COLO829 (cell line): ENCODE data around the gene EPB41L2.

Source experiments
- DNase-seq: peaks from one replicate; pipeline ENCODE4 v3.0.0; 2012; ENCODE audit warnings: low spot score

The EPB41L2 gene

DNA sequence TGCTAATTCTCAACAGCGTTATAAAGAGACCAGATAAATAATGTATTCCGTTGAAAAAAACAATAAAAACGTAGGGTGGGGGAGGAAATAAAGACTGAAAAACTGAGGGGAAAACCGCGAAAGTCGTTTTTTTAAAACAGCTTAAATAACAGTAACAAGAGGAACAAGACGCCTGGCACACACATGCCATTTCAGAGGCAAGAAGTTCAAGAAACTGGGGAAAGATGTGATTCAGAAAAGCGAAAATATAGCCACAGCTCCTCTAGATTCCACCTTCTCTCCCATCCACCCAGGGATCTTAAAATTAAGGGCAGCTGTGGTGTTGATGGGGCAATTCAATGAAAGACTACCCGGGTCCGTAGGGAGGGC lies 1.3 kb downstream of the EPB41L2 start:
- DNase-seq, result no peak

DNA sequence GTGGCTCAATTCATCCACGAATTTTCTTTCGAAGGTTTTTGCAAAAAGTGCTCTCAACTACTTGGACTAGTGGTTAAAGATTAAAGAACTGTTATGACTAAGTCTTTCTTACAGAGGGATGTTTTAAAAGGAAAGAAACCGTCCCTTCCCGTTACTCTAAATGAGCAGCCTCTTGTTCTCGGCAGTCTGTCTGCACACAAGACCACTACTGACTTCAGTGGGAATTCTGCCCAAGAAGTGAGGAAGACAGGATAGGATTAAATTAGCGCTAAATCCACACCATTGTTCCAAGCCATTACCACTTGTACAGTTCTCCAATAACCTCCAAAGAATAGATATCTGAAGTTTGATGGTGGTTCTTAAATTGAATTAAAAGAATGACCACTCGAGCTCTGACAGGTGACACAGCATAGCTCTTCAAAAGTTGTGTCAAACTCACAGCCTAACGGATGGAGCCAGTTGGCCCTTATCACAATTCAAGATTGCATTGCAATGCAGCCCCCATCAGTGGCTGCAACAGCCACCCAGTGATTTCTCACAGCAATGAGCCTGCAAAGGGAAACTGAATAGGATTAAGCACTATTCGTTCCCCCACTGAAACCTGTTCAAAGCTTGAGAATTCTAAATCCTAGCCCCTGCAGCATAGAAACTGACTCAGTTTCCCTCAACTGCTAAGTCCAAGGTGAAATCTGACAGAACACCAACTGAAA lies 1.8 kb downstream of the EPB41L2 start:
- DNase-seq, result no peak

DNA sequence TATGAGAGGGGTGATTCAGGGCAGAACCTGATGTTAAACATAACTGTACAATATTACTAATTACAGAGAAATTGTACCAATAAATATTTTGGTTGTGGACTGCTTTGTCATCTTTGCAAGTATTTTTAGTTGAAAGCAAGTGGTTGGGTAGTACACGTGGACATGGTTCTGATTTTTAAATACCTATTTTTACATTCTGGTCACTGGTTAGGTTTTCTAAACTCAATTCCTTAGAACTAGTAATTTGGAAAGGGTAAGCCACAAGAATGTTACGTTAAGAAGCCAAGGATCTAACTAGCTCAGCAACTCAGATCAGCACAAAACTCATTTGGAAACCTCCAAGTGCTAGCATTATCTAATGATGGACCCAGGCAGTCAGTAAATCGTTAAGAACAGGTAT lies 2.7 kb downstream of the EPB41L2 start:
- DNase-seq, result no peak

DNA sequence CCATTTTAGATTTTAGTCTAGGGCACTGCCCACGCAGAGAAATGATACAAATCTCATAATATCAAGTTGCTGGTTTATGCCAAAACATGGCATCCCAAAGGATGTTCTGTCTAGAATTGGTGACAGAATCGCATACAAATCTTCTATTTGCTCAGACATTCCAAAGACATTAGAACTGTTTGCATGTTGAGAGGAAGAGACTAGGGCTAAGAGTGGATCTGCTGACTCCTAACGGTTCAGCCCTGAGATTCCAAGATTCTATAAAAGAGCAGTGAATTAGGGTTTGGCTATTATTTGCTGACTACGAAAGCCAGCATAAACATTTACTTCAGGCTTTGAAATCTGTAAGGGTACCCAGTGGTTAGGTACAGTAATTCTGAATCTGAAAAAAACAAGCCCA lies 3.6 kb downstream of the EPB41L2 start:
- DNase-seq, result no peak

DNA sequence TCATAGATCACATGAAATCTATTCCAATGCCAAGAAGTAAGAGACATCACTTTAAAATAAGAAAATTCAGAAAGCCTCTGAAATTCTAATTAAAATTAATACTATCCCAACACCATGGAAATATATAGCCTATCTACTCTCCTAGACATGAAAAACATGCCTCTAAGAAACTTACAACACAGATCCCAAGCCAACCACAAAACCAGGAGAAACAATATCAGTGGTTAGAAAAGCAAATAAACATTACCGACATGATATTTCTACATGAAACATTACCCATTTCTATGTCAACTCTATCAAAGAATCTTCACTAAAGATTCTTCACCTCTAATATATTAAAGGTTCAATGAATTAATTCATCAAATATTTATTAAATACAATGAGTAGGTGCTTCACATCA lies 4.8 kb downstream of the EPB41L2 start:
- no peak for DNase-seq

DNA sequence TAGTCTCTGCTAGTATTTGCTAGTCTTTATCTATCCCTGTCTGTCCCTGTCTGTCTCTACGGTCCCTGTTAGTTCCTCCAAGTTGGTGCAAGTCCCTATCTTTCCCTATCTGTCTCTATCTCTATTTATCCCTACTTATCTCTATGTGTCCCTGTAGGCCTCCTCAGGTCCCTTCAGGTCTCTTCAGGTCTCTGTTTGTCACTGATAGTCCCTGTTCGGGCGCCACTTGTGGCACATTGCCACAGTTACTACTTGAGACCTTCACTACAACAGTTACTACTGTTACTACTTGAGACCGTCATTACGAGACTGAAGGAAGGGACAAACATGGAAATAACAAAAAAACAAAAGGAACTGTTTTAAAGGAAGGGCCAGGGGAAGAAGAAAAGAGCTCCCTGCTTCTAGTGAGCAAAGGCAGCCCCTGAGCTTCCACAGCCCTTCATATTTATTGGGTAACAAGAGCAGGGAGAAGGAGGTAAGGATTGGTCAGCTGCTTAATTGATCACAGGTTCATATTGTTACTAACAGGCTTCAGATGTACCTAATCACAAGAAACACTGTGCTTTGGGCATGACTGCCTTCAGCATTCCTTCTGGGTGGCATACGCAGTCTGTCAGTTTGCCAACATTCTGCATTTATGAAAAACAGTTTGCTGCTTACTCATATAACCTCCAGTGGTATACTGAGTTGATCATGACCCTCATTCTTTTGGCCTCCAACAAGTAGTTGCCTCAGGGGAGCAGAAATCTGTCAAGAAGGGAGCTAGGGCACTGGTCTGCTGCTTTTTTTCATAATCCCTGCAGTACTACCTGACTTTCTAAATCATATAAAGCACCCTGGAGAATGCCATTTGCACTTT lies 8.4 kb downstream of the EPB41L2 start:
- DNase-seq, result no peak

DNA sequence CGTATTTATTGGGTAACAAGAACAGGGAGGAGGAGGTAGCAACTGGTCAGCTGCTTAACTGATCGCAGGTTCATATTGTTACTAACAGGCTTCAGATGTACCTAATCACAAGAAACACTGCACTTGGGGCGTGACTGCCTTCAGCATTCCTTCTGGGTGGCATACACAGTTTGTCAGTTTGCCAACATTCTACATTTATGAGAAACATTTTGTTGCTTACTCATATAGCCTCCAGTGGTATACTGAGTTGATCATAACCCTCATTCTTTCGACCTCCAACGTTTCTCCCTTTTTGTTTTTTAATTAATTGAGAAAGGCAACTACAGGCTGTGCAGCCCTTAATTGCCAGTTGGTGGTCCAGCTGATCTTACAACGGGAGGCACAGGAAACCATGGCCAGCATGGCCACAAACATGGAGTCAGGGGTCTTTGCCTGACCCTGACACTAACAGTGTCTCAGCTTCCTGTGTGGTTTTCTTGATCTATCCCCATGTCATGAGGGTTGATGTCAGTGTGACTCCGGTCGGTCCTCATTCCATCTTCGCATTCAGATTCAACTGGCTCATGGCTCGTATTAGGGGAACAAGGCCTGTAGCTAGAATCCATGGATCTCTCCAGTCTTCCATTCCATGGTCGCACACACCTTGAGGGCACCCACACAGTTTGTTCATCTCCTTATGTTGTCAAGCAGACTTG lies 9.4 kb downstream of the EPB41L2 start:
- DNase-seq, result no peak

DNA sequence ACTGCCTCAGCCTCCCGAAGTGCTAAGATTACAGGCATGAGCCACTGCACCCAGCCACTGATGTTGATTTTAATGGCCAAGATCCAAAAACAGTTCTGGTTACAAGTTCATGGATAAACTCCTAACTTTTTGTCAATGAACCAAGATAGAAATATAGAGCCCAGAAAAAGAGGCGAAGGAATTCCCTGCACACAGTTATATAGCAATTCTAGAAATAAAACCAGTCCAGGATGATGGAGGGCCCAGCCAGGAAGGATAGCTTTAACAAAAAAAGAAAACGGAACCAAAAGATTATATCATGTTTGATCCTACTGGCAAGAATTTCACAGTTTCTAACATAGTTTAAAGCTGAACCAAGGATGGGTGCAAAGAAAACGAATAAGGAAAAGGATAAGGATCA lies 10.9 kb downstream of the EPB41L2 start:
- no peak for DNase-seq

DNA sequence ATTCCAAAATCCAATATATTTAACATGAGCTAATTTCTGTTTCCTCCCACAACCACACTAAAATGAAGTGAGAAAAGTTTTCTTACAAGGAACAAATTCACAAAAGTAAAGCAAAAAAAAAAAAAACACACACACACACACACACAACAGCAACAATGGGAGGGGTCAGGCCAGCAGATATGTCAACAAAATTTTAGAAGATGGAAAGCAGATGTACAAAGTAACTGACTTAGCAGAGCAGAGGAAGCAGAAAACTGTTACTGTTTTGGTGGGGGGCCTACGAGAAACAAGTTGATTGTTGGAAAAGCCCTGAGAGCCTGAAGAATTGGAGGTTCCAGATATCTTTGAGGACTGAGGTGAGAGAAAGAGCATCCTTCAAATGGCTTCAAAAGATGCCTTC lies 11.7 kb downstream of the EPB41L2 start:
- DNase-seq, result no peak

DNA sequence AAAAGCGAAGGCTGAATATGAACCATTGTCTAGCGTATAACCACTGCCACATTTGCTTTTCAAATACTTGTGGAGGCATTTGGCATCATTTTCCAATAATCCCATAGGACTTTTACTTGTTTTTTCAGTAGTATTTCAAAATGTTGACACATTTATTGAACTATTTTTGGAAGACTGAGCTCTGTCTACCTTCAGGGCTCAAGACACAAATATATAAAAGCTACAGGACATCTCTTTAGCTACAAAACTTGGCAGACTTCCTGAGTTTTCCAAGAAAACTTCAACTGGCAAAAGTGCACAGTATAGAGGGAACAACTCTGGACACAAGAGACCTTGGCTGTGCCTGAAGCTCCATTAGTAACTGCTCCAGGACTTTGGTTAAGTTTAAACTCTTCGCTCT lies 13.4 kb downstream of the EPB41L2 start:
- DNase-seq, result no peak

DNA sequence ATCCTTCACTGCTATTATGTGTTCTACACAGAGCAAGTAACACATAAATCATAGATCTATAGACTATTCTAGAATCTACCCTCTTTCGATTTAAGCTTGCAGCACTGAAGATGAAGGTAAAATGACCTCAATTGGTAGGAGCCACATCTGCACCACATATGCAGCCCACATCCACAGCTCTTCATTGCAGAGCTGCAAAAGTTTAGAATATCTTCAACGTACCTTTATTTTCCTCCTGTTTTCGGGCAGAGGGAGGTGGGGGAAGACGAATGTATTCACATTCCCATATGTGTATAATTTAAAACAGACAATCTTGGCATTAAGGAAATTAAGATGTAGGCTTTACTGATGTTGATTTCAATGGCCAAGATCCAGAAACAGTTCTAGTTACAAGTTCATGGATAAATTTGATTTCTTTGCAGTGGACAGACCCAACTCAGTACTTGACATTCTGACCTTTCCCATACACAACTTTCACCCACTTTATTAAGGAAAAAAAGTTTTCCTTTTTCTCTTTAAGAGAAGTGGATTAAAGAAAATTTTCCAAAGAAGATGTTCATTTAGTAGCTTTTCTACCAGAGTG lies 14.0 kb downstream of the EPB41L2 start:
- no peak for DNase-seq

DNA sequence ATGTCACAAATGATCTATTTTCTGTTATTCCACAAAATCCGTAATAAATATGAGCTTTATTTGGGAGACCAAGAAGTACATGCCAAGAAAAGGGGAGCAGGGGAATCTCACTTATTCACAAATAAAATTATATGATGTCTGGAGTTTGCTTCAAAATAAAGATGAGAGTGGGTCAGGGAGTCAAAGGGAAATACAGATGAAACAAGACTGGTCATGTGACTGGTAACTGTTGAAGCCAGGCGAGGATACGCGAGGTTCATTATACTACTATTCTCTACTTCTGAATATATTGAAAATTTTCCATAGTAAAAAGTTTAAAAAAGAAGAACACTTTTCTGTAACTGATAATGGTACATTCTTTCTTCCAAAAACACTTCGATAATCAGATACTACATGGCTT lies 14.6 kb downstream of the EPB41L2 start:
- DNase-seq, result no peak

DNA sequence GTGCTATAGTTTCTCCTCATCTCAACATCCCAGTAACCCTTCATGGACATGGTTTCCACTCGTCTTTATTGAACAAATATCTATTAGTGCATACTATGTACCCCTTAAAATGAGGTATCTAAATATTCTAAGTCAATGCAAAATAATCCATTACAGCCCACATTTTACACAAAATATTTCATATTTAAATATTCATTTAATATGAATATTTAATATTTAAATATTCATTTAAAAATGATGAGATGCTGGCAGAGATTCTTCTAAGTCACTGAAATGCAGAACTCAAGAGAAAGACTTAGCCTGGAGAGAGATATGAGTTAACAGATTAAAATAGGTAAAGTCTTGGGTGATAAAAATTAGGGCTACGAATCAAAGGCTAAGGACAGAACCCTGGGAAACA lies 17.9 kb downstream of the EPB41L2 start:
- no peak for DNase-seq

DNA sequence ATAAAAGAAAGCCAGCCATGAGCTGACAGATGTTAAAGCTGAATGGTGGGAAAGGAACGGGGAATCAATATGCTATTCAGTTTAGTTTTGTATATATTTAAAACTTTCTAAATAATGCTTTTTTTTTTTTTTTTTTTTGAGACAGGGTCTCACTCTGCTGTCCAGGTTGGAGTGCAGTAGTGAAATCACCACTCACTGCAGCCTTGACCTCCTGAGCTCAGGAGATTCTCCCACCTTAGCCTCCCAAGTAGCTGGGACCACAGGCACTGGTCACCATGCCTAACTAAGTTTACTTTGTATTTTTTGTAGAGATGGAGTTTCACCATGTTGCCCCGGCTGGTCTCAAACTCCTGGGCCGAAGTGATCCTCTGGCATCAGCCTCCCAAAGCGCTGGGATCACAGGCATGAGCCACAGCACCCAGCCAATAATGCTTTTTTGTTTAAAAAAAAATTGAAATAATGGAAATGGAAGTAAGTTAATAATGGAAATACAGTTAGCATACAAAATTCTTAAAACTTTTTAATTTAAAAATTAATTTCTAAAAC lies 19.1 kb downstream of the EPB41L2 start:
- no peak for DNase-seq

DNA sequence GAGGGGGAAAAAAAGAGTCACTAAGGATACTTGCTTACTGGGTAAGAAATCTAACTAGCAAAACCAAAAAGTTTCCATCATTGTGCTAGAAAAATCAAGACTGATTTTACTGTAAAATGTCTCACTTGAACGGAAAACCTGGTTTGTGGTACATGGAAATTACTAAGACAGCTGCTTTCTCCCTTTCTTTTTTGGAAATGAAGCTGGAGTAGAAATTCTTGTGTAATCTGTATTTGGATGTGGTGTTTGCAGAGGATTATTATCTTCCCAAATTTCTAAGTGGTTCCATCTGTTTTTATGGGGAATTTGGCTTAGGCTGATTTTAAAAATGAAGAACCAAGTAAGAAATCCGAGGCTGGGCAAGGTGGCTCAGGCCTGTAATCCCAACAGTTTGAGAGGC lies 20.4 kb downstream of the EPB41L2 start:
- DNase-seq, result no peak

DNA sequence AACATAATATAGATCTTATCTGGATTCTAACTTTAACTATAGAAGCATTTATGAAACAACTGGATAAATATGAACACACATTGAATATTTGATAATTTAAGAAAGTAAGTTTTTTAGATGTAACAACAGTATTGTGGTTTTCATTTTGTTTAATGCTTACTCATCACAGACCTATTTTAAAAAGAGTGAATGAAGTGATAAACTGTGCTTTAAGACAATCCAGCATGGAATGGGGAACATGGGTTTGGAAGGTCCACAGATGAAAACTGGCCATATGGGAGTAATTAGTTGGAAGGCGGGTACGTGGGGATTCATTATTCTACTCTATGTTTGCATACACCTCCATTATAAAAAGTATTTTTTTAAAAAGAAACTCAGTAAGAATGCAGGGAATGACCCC lies 21.2 kb downstream of the EPB41L2 start:
- no peak for DNase-seq

DNA sequence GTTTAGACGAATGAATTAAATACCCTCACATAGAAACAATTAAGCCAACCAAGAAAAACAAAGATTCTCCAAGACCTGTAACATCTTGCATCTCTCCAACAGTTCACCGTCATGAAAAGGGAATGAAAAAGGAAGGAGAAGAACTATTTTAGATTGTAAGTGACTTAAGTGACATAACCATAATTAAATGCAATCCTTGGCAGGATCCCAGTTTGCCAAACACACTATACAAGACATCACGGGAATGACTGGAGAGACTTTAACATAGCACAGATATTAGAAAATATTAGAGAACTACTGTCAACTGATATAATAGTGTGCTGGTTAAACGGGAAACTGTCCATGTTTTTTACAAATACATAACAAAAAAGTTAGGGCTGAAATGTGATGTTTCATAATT lies 22.2 kb downstream of the EPB41L2 start:
- no peak for DNase-seq

DNA sequence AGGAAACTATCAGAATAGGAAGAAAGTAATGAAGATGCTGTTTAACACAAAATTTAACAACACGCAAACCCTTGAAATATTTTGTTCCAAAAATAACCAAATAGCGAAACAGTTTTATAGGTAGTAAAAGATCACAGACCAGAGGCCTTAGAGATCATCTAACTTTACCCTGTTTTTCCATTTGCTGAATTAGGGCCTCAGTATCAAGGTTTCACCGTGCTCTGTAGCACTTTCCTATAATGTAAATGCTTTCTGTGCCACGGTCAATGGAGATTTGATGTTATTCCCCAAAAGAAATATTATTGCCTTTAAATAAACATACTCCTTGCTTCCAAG lies 23.7 kb downstream of the EPB41L2 start:
- DNase-seq, result no peak

DNA sequence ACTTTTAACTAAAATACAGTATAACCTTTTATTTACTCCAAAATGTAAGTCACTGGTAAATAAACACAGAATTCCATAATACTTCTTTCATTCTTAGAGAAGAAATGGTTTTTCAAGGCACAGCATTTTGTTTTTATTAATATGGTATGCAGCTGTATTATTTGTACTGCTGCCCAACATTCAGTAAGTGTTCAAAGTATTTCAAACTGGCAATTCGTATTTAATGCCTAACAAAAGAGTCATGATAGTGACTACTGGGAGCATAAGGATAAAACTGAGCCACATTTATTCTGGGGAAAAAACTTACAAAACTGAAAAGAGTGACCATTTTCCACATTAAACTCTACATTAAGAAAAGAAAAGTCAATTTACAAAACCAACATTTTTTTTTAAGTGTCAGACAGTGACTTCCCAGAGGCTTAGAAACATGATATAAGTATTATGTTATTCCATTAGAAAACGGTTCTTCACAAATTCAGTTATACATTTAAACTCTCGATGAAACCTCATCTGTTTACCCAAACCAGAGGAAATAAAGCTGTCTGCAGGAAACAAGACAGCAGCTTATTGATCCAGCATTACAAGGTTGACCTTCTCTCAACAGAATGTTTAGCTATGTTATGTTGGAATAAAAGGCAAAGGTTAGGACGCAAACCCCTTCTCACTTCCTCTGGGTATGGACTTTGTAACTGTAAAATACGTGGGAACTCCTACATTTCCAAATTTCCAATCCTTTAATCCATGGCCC lies 24.3 kb downstream of the EPB41L2 start:
- DNase-seq, result no peak

DNA sequence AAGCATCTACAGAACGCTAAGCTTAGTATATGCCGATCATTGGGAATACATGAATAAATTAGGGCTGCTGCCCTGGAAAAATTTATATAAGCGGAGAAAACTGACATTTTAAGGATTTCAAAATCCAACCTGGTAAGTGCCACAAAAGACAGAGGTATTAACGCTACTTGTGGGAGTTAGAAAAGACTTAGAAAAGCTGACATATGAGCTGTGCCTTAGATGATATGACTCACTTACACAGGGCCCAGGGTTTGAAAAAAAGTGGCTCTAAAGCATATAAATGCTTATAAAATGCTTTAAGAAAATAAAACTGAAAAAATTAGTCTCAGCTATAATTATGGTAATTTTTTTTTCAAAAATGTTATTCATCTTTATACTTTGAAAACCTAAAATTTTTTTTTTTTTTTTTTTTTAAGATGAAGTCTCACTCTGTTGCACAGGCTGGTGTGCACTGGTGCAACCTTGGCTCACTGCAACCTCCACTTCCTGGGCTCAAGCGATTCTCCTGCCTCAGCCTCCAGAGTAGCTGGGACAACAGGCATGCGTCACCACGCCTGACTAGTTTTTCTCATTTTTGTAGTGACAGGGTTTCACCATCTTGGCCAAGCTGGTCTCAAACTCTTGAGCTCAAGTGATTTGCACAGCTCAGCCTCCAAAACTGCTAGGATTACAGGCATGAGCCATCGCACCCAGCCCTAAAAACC lies 25.7 kb downstream of the EPB41L2 start:
- no peak for DNase-seq

DNA sequence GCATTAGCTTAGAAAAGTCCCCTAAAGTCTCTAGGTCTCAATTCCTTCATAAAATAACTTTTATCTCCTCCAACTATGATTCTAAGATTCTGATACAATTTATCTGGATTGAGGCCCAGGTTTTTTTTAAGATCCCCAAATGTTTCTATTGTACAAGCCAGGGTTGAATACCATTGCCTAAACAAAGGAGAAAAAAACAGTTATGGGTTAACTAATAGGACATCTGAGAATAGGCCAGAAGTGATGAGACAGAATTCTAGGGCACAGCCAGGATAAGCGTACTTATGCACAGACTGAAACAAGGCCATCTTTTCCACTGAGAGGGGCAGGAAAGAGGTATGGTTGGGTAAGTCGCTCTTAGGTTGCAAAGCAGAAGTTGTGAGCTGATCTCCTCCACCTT lies 26.4 kb downstream of the EPB41L2 start:
- DNase-seq, result no peak
